Glutamatergic neuron (in vitro differentiated cells): Measurements from ENCODE around the gene GREM1. TPM values are rescaled to one million over a fixed set of nuclear protein-coding genes. Genes with fewer than 3 reads are reported as not detected.

Experiments
- DNase-seq: peaks from one replicate; pipeline ENCODE4 v3.0.0; 2022
- H3K27ac Mint-ChIP-seq: one replicate; pipeline ENCODE4 v1.8.0; 2020; ENCODE audit warnings: mild to moderate bottlenecking, mixed read lengths, inconsistent platforms; ENCODE audit not compliant: unreplicated experiment
- H3K27me3 Mint-ChIP-seq: one replicate; pipeline ENCODE4 v1.8.0; 2020; ENCODE audit warnings: mild to moderate bottlenecking, moderate library complexity, mixed read lengths, inconsistent platforms; ENCODE audit not compliant: unreplicated experiment
- H3K36me3 Mint-ChIP-seq: one replicate; pipeline ENCODE4 v1.8.0; 2020; ENCODE audit warnings: mild to moderate bottlenecking, mixed read lengths, inconsistent platforms; ENCODE audit not compliant: unreplicated experiment
- H3K4me1 Mint-ChIP-seq: one replicate; pipeline ENCODE4 v1.8.0; 2020; ENCODE audit warnings: mild to moderate bottlenecking, low read depth, mixed read lengths, inconsistent platforms; ENCODE audit not compliant: unreplicated experiment
- H3K4me3 Mint-ChIP-seq: one replicate; pipeline ENCODE4 v1.8.0; 2020; ENCODE audit warnings: mild to moderate bottlenecking, mixed read lengths, inconsistent platforms; ENCODE audit not compliant: unreplicated experiment
- H3K9me3 Mint-ChIP-seq: one replicate; pipeline ENCODE4 v1.8.0; 2020; ENCODE audit warnings: mild to moderate bottlenecking, moderate library complexity, mixed read lengths, inconsistent platforms; ENCODE audit not compliant: unreplicated experiment
- total RNA-seq: library from RNA; stranded (reverse); fragmentation: NEBNext Ultra II Directional; extraction: Animal tissue kit (Norgen Biotek cat#: 25700); gene quantifications from one replicate; pipeline ENCODE4 v1.2.1, GENCODE V29; 2021; ENCODE audit not compliant: unreplicated experiment
- TF ChIP-seq, protein P1 (sequence below): fragments of 200-600 bp; sonication (generic); IDR thresholded peaks from one replicate; pipeline ENCODE4 v1.5.0; 2021; ENCODE audit not compliant: partially characterized antibody, unreplicated experiment

The GREM1 gene
- total RNA-seq, 1 donor from 2014 or later = not detected

- Mint-ChIP-seq H3K9me3 (no peaks in the 10 kb centered on the region), H3K4me3 (no peak overlapping the region), H3K36me3 (no peaks in the 10 kb centered on the region), H3K27me3 (peaks cover 1% of the 10 kb centered on the region), H3K4me1 (no peaks in the 10 kb centered on the region), H3K27ac (no peak overlapping the region)
- TF ChIP-seq, protein P1, sequence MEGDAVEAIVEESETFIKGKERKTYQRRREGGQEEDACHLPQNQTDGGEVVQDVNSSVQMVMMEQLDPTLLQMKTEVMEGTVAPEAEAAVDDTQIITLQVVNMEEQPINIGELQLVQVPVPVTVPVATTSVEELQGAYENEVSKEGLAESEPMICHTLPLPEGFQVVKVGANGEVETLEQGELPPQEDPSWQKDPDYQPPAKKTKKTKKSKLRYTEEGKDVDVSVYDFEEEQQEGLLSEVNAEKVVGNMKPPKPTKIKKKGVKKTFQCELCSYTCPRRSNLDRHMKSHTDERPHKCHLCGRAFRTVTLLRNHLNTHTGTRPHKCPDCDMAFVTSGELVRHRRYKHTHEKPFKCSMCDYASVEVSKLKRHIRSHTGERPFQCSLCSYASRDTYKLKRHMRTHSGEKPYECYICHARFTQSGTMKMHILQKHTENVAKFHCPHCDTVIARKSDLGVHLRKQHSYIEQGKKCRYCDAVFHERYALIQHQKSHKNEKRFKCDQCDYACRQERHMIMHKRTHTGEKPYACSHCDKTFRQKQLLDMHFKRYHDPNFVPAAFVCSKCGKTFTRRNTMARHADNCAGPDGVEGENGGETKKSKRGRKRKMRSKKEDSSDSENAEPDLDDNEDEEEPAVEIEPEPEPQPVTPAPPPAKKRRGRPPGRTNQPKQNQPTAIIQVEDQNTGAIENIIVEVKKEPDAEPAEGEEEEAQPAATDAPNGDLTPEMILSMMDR = no peak
- no peak for DNase-seq
These were observed 13.3 kb upstream of the GREM1 start for GRCh38 chr15:32704395-32704981.

DNA sequence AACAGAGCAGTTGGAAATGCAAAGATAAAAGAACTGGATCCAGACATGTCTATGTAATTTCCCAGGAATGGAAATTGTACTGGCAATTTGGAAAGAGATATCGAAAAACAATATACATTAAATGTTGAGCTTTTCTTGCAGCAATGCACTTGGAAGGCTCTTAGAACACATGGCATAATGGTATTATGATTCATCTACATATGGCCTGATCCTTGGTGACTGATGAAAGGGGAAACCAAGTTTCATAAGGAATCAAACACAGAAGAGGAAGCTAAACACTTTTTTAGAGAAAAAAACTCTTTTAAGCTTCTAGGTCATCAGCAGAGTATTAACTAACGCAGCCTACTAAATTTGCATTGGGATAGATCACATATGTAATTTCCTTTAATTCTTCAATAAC, 12.4 kb upstream of the GREM1 start:
- Mint-ChIP-seq H3K4me3 (no peak overlapping the region), H3K27ac (no peak overlapping the region), H3K9me3 (no peaks in the 10 kb centered on the region), H3K4me1 (no peaks in the 10 kb centered on the region), H3K27me3 (peaks cover 1% of the 10 kb centered on the region), H3K36me3 (no peaks in the 10 kb centered on the region)
- TF ChIP-seq, protein P1 = no peak
- DNase-seq = no peak

GRCh38 chr15:32706704-32707103, 11.1 kb upstream of the GREM1 start:
- TF ChIP-seq, protein P1 = no peak
- Mint-ChIP-seq H3K27me3 (peaks cover 1% of the 10 kb centered on the region), H3K4me3 (no peak overlapping the region), H3K27ac (no peak overlapping the region), H3K4me1 (no peaks in the 10 kb centered on the region), H3K9me3 (no peaks in the 10 kb centered on the region), H3K36me3 (no peaks in the 10 kb centered on the region)
- DNase-seq = no peak

- Mint-ChIP-seq H3K36me3 (no peaks in the 10 kb centered on the region), H3K9me3 (no peaks in the 10 kb centered on the region), H3K27me3 (peaks cover 1% of the 10 kb centered on the region), H3K4me3 (no peak overlapping the region), H3K27ac (no peak overlapping the region), H3K4me1 (no peaks in the 10 kb centered on the region)
- DNase-seq = no peak
- TF ChIP-seq, protein P1 = no peak
These were observed 10.4 kb upstream of the GREM1 start for GRCh38 chr15:32707436-32707835.

DNA sequence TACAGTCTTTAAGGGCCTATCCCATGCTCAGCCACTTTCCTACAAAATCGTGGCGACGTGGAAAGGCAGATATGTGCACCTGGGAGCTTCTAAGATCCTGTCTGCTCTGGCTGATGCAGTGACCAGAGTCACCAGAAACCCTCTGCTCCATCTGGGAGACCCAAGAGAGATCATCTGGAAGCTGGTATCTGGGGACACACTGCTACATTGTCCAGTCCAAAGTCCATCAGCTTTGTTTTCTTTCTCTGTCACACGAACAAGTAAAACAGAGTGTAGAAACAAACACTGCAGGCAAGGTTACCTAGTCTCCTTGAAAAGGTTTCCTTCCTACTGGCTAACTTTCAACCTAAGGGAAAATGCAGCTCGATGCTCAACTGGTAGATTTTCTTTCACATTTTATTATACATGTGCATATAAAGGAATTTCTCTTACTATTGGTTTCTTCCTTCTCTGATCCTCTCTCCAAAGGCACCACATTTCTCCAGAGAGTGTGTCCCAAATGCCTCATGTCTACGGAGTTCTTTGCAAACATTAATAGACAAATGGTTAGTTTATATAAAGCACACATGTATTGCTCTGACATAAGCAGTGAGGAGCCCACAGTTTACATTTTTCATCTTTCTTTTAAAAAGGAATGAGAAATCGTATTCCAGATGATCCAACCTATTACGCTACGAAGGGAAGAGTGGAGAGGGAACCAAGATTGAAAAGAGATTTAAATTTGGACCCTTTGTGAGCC, 8.3 kb upstream of the GREM1 start:
- Mint-ChIP-seq H3K9me3 (no peaks in the 10 kb centered on the region), H3K27me3 (no peaks in the 10 kb centered on the region), H3K27ac (no peak overlapping the region), H3K4me3 (no peak overlapping the region), H3K4me1 (no peaks in the 10 kb centered on the region), H3K36me3 (no peaks in the 10 kb centered on the region)
- DNase-seq = no peak
- TF ChIP-seq, protein P1 = no peak
